ENCODE data around the gene MRTFB.
A peak's percentile ranks its signal among the peaks of the same experiment; 100 is the strongest.
"Not testable (repeated sequence)": the region's sequence is repeated elsewhere in the genome, so short reads cannot be mapped to it uniquely, and the experiment has no call there.

MRTFB gene

GRCh38 chr16:14109077-14109775, 38.1 kb downstream of the MRTFB start:
- DNase-seq = no peak

- DNase-seq = peak; percentile 32
Measured at GRCh38 chr16:14109782-14110727, 38.9 kb downstream of the MRTFB start.

GRCh38 chr16:14110728-14111251, 39.7 kb downstream of the MRTFB start:
- no peak for DNase-seq

GRCh38 chr16:14111713-14112538, 40.8 kb downstream of the MRTFB start:
- no peak for DNase-seq

- DNase-seq = no peak
Measured at GRCh38 chr16:14112539-14112856, 41.4 kb downstream of the MRTFB start.

- no peak for DNase-seq
Measured at GRCh38 chr16:14113344-14113743, 42.2 kb downstream of the MRTFB start.

- no peak for DNase-seq
Measured at GRCh38 chr16:14117051-14117450, 45.9 kb downstream of the MRTFB start.

GRCh38 chr16:14119799-14120198, 48.7 kb downstream of the MRTFB start:
- DNase-seq = no peak

GRCh38 chr16:14120335-14120734, 49.2 kb downstream of the MRTFB start:
- no peak for DNase-seq

- no peak for DNase-seq
Measured at GRCh38 chr16:14121142-14121541, 50.0 kb downstream of the MRTFB start.

GRCh38 chr16:14121872-14122271, 50.8 kb downstream of the MRTFB start:
- no peak for DNase-seq

GRCh38 chr16:14122430-14122829, 51.3 kb downstream of the MRTFB start:
- not testable (repeated sequence) for DNase-seq

GRCh38 chr16:14125000-14125681, 54.0 kb downstream of the MRTFB start:
- no peak for DNase-seq

GRCh38 chr16:14125708-14126107, 54.6 kb downstream of the MRTFB start:
- DNase-seq = no peak

GRCh38 chr16:14128097-14128496, 57.0 kb downstream of the MRTFB start:
- DNase-seq = no peak

GRCh38 chr16:14129502-14129901, 58.4 kb downstream of the MRTFB start:
- no peak for DNase-seq

- DNase-seq = no peak
Measured at GRCh38 chr16:14131774-14132695, 60.9 kb downstream of the MRTFB start.

- no peak for DNase-seq
Measured at GRCh38 chr16:14132696-14133048, 61.6 kb downstream of the MRTFB start.

- DNase-seq = no peak
Measured at GRCh38 chr16:14133907-14134306, 62.8 kb downstream of the MRTFB start.

- DNase-seq = no peak
Measured at GRCh38 chr16:14135704-14136103, 64.6 kb downstream of the MRTFB start.

GRCh38 chr16:14139872-14140271, 68.8 kb downstream of the MRTFB start:
- DNase-seq = no peak
